Liver (tissue), 3 donors: ENCODE results near the gene YIPF1.

ENCODE experiments used
- EGR1 ChIP-seq, 2 donors: IDR thresholded peaks; 2 replicates each; pipeline ENCODE4 v1.6.1; 2016 to 2018; ENCODE audit warnings: antibody characterized with exemption in 2 of 2, low read depth in 2 of 2
- JUND ChIP-seq, 2 donors: IDR thresholded peaks; 2 replicates each; pipeline ENCODE4 v1.6.1; 2016; ENCODE audit warnings: antibody characterized with exemption in 2 of 2
- RXRA ChIP-seq, 2 donors: IDR thresholded peaks; 2 replicates each; pipeline ENCODE4 v1.6.1; 2017 to 2018; ENCODE audit warnings: antibody characterized with exemption in 2 of 2, mild to moderate bottlenecking in 1 of 2
- TAF1 ChIP-seq: conservative IDR thresholded peaks from 2 replicates; pipeline ENCODE4 v1.6.1; 2016; ENCODE audit warnings: antibody characterized with exemption, mild to moderate bottlenecking
- TF ChIP-seq, protein P1 (sequence below): fragments of 150-350 bp; IDR thresholded peaks from 2 replicates; pipeline ENCODE4 v1.5.1; 2017; ENCODE audit warnings: improper control_type of control experiment, low read depth, low read length; ENCODE audit not compliant: missing input control
- TF ChIP-seq, protein P2 (sequence below): IDR thresholded peaks from 2 replicates; pipeline ENCODE4 v1.6.1; 2016; ENCODE audit warnings: antibody characterized with exemption
- donor health status: healthy.
- donor health status: healthy.

DNA sequence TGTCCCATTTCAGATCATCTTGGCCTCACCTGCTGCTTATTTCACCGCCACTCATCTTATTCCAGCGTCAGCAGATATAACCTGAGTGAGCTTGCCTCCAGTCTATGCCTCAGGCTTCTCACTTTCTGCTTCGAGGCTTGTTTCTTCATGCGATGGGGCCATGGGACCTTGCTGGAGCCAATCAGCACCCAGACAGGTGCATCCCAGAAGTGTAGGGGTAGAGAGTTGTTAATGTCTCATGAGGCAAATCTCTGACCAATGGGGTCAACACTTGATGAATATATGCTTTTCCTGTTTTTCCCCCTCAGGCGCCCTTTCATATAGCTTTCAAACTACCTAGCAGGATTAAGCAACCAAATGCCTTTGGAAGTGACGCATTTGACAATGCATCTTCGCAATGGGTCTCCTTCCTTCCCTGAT, 935 bp upstream of the YIPF1 start:
- TF ChIP-seq, protein P1, sequence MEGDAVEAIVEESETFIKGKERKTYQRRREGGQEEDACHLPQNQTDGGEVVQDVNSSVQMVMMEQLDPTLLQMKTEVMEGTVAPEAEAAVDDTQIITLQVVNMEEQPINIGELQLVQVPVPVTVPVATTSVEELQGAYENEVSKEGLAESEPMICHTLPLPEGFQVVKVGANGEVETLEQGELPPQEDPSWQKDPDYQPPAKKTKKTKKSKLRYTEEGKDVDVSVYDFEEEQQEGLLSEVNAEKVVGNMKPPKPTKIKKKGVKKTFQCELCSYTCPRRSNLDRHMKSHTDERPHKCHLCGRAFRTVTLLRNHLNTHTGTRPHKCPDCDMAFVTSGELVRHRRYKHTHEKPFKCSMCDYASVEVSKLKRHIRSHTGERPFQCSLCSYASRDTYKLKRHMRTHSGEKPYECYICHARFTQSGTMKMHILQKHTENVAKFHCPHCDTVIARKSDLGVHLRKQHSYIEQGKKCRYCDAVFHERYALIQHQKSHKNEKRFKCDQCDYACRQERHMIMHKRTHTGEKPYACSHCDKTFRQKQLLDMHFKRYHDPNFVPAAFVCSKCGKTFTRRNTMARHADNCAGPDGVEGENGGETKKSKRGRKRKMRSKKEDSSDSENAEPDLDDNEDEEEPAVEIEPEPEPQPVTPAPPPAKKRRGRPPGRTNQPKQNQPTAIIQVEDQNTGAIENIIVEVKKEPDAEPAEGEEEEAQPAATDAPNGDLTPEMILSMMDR, result no peak
- TF ChIP-seq RXRA (IDR thresholded peaks at IDR 0.05), result no peak
- TF ChIP-seq EGR1 (IDR thresholded peaks at IDR 0.05; ENCODE audit: low read depth in 2 of 2), result no peak
- no peak for TF ChIP-seq JUND (IDR thresholded peaks at IDR 0.05)
- TF ChIP-seq, protein P2, sequence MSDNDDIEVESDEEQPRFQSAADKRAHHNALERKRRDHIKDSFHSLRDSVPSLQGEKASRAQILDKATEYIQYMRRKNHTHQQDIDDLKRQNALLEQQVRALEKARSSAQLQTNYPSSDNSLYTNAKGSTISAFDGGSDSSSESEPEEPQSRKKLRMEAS, result no peak
- TF ChIP-seq TAF1, result no peak
